ENCODE measurements around the gene PLCH2. TPM values are rescaled to one million over a fixed set of nuclear protein-coding genes. Genes with fewer than 3 reads are reported as not detected.

PLCH2 gene, protein sequence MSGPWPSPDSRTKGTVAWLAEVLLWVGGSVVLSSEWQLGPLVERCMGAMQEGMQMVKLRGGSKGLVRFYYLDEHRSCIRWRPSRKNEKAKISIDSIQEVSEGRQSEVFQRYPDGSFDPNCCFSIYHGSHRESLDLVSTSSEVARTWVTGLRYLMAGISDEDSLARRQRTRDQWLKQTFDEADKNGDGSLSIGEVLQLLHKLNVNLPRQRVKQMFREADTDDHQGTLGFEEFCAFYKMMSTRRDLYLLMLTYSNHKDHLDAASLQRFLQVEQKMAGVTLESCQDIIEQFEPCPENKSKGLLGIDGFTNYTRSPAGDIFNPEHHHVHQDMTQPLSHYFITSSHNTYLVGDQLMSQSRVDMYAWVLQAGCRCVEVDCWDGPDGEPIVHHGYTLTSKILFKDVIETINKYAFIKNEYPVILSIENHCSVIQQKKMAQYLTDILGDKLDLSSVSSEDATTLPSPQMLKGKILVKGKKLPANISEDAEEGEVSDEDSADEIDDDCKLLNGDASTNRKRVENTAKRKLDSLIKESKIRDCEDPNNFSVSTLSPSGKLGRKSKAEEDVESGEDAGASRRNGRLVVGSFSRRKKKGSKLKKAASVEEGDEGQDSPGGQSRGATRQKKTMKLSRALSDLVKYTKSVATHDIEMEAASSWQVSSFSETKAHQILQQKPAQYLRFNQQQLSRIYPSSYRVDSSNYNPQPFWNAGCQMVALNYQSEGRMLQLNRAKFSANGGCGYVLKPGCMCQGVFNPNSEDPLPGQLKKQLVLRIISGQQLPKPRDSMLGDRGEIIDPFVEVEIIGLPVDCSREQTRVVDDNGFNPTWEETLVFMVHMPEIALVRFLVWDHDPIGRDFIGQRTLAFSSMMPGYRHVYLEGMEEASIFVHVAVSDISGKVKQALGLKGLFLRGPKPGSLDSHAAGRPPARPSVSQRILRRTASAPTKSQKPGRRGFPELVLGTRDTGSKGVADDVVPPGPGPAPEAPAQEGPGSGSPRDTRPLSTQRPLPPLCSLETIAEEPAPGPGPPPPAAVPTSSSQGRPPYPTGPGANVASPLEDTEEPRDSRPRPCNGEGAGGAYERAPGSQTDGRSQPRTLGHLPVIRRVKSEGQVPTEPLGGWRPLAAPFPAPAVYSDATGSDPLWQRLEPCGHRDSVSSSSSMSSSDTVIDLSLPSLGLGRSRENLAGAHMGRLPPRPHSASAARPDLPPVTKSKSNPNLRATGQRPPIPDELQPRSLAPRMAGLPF (N-terminal part only)
- total RNA-seq (ENCODE audit: low replicate concordance), result 0.81 TPM in 1 of 2 replicates, not detected in the other

DNA sequence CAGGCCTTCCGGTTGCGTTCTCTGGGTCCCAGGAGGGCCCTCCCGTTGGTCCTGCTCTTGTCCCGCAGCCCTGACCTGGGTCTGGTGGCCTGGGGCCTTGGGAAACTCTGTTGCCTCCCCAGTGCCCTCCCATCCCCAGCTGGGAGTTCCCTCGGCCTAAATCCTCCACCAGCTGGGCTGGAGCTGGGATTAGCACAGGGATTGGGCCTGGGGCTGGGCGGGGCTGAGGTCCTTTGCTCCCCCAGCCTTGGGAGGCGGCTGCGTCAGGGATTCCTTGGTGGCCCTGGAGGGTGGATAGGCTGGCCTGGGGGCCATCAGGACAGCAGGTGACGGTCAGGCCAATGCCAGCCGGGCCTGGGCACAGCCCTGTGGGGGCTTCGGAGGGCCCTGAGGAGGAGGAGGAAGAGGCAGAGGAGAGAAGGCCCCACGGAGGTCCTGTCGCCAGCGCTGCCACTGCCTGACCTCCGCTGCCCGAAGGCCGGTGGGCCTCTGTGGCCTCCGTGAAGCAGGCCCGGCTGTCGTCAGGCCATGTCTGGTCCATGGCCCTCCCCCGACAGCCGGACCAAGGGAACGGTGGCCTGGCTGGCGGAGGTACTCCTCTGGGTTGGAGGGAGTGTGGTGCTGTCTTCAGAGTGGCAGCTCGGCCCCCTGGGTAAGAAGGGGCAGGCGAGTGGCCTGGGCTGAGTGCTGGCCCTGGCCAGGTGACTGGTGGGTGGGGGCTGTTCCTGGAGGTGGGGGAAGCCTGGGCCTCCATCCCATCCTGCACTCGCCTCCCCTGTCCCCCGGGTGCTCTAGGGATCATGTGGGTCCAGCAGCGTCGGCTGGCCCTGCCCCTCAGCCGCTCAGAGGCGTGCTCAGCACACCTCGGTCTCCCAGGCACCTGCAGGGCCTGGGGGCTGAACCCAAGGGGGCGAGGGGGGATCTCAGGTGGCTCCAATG is at the start of gene PLCH2:
PLCH2 (plus strand) TSS at position 229 of the 939 bp plus-strand sequence; CDS start at position 529, 300 bp downstream.
- DNase-seq (ENCODE audit: low read depth), result no peak
- no peak within 1 kb of the TSS for H3K4me3 ChIP-seq (ENCODE audit: low read depth, low read length)
- TF ChIP-seq, protein P1, sequence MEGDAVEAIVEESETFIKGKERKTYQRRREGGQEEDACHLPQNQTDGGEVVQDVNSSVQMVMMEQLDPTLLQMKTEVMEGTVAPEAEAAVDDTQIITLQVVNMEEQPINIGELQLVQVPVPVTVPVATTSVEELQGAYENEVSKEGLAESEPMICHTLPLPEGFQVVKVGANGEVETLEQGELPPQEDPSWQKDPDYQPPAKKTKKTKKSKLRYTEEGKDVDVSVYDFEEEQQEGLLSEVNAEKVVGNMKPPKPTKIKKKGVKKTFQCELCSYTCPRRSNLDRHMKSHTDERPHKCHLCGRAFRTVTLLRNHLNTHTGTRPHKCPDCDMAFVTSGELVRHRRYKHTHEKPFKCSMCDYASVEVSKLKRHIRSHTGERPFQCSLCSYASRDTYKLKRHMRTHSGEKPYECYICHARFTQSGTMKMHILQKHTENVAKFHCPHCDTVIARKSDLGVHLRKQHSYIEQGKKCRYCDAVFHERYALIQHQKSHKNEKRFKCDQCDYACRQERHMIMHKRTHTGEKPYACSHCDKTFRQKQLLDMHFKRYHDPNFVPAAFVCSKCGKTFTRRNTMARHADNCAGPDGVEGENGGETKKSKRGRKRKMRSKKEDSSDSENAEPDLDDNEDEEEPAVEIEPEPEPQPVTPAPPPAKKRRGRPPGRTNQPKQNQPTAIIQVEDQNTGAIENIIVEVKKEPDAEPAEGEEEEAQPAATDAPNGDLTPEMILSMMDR (IDR thresholded peaks at IDR 0.05; ENCODE audit: insufficient read depth, low read length), result no peak

DNA sequence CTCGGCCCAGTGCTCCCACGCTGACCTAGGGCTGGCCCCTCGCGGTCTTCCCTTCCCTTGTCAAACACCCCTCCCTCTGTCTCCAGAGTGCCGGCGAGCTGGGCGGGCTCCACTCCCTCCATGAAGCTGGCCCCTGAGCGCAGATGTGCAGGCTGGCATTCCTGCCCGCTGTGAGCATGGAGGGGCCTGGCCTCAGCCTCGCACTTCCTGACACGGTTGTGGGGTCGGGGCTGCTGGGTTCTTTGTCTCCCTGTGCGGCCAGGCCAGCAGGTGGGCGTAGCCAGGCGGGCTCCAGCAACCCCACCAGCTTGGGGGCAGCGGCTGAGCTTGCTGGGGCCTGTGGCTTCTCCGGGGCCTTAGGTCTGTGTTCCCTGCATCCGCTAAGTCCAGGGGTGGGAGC is 49.5 kb upstream of the PLCH2 start:
- no peak overlapping the region for H3K4me3 ChIP-seq (ENCODE audit: low read depth, low read length)
- no peak for DNase-seq (ENCODE audit: low read depth)
- TF ChIP-seq, protein P1 (IDR thresholded peaks at IDR 0.05; ENCODE audit: insufficient read depth, low read length), result no peak

DNA sequence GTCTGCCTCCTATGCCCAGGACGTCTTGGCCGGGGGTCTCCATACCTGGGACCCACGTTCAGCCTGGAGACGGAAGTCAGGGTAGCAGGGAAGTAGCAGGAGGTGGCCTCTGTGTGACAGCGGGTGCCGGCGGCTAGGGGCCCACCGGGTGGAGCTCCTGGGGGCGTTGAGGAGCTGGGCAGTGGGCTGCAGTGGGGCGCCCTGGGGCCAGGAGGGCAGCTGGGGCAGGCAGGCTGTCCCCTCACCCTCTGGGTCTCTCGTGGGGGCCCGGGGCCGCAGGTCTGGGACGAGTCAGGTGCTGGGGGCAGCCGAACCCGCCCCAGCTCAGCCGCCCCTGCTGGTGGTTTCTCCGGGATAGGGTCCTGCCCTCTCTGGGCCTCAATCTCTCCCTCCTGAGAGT is 49.0 kb upstream of the PLCH2 start:
- no peak for DNase-seq (ENCODE audit: low read depth)
- TF ChIP-seq, protein P1 (IDR thresholded peaks at IDR 0.05; ENCODE audit: insufficient read depth, low read length), result no peak

DNA sequence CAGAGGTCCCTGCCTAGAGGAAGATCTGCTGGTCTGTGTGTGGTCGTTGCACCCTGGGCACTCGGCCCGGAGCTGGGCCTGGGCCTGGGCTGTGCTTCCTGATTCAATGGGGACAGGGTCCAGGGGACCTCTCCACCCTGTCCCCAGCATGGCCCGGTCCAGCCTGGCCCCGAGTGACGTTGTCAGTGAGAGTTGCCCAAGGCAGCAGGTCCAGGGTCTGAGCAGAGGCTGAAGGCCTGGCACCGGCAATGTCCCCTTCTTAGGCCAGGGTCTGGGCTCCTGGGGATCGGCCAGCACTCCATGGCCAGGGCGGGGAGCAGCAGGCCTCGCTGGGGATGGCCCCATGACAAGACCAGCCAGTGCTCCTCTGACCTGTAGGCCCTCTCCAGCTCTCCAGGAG is 48.1 kb upstream of the PLCH2 start:
- DNase-seq (ENCODE audit: low read depth), result no peak
- no peak overlapping the region for H3K4me3 ChIP-seq (ENCODE audit: low read depth, low read length)
- TF ChIP-seq, protein P1 (IDR thresholded peaks at IDR 0.05; ENCODE audit: insufficient read depth, low read length), result no peak

More for the DNA sequence above, 49.0 kb upstream of the PLCH2 start:
- no peak overlapping the region for H3K4me3 ChIP-seq (ENCODE audit: low read depth, low read length)

DNA sequence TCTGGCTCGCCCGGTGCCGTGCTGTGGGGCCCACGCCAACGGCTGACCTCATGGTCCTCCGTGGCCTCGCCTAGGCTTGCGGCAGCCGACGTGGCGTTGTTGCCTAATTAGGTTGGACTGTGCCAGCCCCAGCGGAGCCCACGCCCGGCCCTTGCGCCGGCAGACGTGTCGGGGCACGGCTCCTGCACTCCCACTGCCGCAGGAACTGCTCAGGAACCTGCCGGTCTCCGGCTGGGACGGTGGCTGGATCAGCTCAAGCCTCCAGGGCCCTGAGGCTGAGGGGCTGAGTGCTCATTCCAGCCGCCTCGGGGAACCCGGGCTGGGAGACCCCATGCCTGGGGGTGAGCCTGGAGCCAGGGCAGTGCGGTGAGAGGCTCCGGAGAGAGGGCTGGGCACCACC is 47.6 kb upstream of the PLCH2 start:
- no peak for DNase-seq (ENCODE audit: low read depth)

More for the DNA sequence above, 47.6 kb upstream of the PLCH2 start:
- TF ChIP-seq, protein P1 (IDR thresholded peaks at IDR 0.05; ENCODE audit: insufficient read depth, low read length), result no peak
- no peak overlapping the region for H3K4me3 ChIP-seq (ENCODE audit: low read depth, low read length)

Data from fibroblast of the aortic adventitia (primary cell).